GM21825 (cell line): ENCODE results near the gene ARHGAP5.

Source experiments
- ATAC-seq: cut with Tn5 transposase; IDR thresholded peaks from one replicate; pipeline ENCODE4 v1.9.1; 2021; ENCODE audit warnings: mild to moderate bottlenecking, moderate library complexity; ENCODE audit not compliant: unreplicated experiment

The ARHGAP5 gene

GRCh38 chr14:32077081-32078022, at the start of gene ARHGAP5:
TSS of gene ARHGAP5 (plus strand) at chr14:32077304. CDS start at chr14:32090670, 13,366 bp downstream.
- peak; percentile 42 for ATAC-seq

DNA sequence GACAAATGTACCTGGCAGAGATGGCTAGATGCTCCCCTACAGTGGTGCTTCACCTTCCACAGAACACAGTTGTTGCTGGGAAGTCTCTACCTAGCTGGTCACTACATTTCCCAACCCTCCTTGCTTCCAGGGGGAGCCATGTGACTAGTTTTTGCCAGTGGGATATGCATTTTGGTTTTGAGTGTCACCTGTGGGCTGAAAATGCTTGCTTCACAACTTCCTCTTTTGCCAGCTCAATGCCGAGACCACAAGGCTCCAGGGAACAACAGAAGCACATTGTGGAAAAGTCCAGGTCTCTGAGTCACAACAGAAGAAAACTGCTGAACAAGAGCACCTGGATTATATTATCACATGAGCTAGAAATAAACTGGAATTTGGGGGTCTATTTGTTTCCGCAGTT, 48.5 kb upstream of the ARHGAP5 start:
- ATAC-seq = no peak

GRCh38 chr14:32033543-32033942, 43.6 kb upstream of the ARHGAP5 start:
- no peak for ATAC-seq

DNA sequence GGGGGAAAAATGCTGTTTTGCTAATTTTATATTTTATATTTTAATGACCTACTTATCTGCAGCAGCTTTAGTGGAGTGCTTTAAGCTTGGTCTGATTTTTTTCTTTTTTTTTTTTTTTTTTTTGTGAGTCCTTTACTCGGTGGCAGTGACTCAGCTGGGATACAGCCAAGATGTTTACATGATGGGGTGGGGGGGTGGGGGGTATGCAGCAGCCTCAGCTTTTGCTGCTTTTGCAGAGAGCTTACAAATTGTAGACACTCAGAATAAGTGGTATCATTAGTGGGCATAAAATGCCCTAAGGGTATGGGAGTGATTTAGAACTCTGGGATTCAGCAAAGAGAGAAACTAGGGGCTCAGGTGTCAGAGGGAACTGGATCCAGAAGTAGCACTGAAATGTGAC, 38.2 kb upstream of the ARHGAP5 start:
- no peak for ATAC-seq

- no peak for ATAC-seq
Observed at GRCh38 chr14:32039401-32040030, 37.6 kb upstream of the ARHGAP5 start.

- no peak for ATAC-seq
Observed at GRCh38 chr14:32043624-32044023, 33.5 kb upstream of the ARHGAP5 start.

DNA sequence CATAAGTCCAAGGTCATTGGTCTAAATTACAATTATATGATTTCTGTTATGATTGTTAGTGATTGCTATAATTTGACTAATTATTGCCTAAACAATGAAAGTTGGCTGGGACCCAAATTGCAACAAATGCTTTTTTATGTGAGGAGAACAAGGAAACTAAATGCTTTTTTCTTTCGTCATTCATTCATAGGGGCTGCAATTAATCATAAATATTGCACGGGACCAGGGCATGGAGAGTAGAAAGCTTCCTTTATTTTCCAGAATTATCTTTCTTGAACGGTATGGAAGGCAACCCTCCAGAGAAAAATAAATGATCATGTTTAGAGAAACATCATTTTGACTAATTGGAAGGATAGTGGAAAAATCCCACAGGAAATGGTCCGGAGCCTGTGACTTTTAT, 32.6 kb upstream of the ARHGAP5 start:
- no peak for ATAC-seq

- no peak for ATAC-seq
Observed at GRCh38 chr14:32047791-32048190, 29.3 kb upstream of the ARHGAP5 start.

DNA sequence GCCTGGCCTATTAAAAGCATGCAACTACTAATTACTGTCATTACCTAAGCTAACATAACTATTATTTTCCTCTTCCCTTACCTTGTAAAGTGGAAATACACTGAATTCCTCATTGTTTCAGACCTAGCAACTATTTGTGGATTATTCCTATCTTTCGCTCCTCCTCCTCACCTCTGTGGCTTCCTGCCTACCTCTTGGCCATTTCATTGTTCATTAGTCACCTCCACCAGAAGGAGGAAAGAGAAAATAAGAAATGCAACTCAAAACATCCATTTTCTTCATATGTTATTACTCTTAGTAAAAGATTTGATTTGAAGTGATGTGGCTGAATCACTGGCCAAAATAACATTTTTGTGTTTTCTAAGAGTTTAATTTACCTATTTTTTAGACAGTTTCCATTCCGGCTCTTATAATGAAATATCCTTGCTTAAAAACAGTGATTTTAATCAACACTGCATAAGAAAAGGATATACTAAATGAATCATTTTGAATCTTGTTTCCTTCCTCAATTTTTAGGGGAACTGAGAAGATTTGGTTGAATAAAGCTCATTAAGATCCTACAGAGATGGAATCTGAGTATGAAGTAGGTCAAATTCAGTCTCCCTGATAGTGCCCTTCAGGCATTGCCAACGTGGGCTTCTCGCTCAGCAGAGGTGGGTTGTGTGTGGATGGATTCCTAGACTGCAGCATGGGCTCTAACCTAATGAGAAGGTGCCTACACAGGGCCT, 27.6 kb upstream of the ARHGAP5 start:
- ATAC-seq = no peak

GRCh38 chr14:32050878-32051277, 26.2 kb upstream of the ARHGAP5 start:
- ATAC-seq = no peak

DNA sequence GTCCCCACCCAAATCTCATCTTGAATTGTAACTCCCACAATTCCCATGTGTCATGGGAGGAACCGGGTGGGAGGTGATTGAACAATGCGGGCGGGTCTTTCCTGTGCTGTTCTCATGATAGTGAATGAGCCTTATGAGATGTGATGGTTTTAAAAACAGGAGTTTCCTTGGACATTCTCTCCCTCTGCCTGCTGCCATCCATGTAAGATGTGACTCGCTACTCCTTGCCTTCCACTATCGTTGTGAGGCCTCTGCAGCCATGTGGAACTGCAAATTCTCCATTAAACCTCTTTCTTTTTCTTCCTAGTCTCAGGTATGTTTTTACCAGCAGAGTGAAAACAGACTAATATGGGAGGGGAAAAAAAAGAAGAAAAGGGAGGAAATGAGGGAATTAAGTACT, 22.6 kb upstream of the ARHGAP5 start:
- no peak for ATAC-seq

GRCh38 chr14:32055175-32055574, 21.9 kb upstream of the ARHGAP5 start:
- no peak for ATAC-seq

GRCh38 chr14:32059702-32060101, 17.4 kb upstream of the ARHGAP5 start:
- no peak for ATAC-seq

- no peak for ATAC-seq
Observed at GRCh38 chr14:32064931-32065330, 12.2 kb upstream of the ARHGAP5 start.

GRCh38 chr14:32068708-32069107, 8.4 kb upstream of the ARHGAP5 start:
- no peak for ATAC-seq

GRCh38 chr14:32070282-32070681, 6.8 kb upstream of the ARHGAP5 start:
- ATAC-seq = no peak

DNA sequence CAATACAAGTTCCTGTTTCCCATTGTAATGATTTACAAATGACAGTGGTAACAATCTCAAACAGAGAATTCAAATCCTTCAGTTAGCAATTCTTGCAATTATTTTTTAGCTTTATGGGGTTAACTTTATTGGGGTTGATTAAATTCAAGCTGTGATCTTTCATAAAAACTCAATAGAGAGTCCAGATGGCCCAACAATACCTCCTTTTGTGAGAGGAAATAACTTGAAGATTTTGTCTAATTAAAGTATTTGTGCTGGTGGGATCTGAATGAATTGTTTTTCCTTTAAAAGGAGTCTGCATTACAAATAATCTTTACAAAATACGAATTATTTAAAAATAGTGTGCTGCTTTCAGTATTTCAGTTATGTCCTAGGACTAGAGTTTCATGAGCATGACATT, 4.4 kb upstream of the ARHGAP5 start:
- no peak for ATAC-seq

- no peak for ATAC-seq
Observed at GRCh38 chr14:32073537-32074189, 3.4 kb upstream of the ARHGAP5 start.

DNA sequence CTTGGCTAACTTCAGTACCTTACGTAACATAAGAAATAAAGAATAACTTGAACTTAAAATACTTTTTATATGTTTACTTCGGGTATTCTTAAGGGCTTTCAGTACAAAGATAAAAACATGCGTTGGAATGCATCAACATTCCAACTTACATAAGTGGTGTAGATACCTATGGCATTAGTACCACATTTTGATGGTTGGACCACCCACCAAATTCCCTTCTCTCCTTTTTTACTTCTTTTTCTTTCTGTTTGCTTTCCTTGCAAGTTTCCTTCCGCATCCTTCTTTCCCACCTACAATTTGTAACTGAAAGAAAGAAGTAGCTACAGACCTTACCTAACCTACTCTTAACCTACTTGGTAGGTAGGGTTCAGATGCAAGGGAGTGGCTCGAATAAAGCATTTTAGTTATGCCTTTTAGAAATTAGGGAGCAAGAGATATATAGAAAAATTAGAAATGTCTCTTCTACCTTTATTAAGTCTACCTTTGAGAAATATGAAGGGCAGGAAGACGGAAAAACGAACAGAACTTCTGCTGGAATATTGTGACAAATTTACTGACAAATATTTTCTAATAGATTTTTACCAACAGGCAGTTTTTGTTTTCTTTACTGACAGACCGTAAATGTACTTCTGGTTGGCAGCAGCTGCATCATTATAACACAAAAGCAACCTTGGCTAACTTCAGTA, 2.1 kb upstream of the ARHGAP5 start:
- ATAC-seq = no peak

GRCh38 chr14:32075672-32076277, 1.3 kb upstream of the ARHGAP5 start:
- ATAC-seq = peak; percentile 21
